ENCODE results near the gene TRMT61A. TPM values are rescaled to one million over a fixed set of nuclear protein-coding genes. Genes with fewer than 3 reads are reported as not detected.

Gene TRMT61A
- total RNA-seq, 1 donor from 2014 or later = 9.1 TPM

GRCh38 chr14:103533999-103534575, 5.1 kb downstream of the TRMT61A start:
- no peak for DNase-seq (ENCODE audit: low spot score)

- DNase-seq (ENCODE audit: low spot score) = peak; percentile 69
These were observed 5.6 kb downstream of the TRMT61A start for GRCh38 chr14:103534576-103535061.

GRCh38 chr14:103535081-103535890, 6.3 kb downstream of the TRMT61A start:
- no peak for DNase-seq (ENCODE audit: low spot score)

- no peak for DNase-seq (ENCODE audit: low spot score)
These were observed 7.0 kb downstream of the TRMT61A start for GRCh38 chr14:103535891-103536565.

- DNase-seq (ENCODE audit: low spot score) = no peak
These were observed 7.7 kb downstream of the TRMT61A start for GRCh38 chr14:103536693-103537092.

- DNase-seq (ENCODE audit: low spot score) = no peak
These were observed 8.4 kb downstream of the TRMT61A start for GRCh38 chr14:103537175-103537990.

GRCh38 chr14:103538291-103539055, 9.5 kb downstream of the TRMT61A start:
- DNase-seq (ENCODE audit: low spot score) = no peak

GRCh38 chr14:103539056-103539825, 10.2 kb downstream of the TRMT61A start:
- DNase-seq (ENCODE audit: low spot score) = no peak

- DNase-seq (ENCODE audit: low spot score) = no peak
These were observed 12.1 kb downstream of the TRMT61A start for GRCh38 chr14:103540821-103541708.

- DNase-seq (ENCODE audit: low spot score) = no peak
These were observed 13.0 kb downstream of the TRMT61A start for GRCh38 chr14:103541709-103542604.

- peak; percentile 76 for DNase-seq (ENCODE audit: low spot score)
These were observed 13.7 kb downstream of the TRMT61A start for GRCh38 chr14:103542605-103543088.

GRCh38 chr14:103543140-103543539, 14.1 kb downstream of the TRMT61A start:
- no peak for DNase-seq (ENCODE audit: low spot score)

GRCh38 chr14:103543721-103544387, 14.9 kb downstream of the TRMT61A start:
- no peak for DNase-seq (ENCODE audit: low spot score)

- DNase-seq (ENCODE audit: low spot score) = peak; percentile 73
These were observed 15.6 kb downstream of the TRMT61A start for GRCh38 chr14:103544388-103545218.

GRCh38 chr14:103545219-103545914, 16.4 kb downstream of the TRMT61A start:
- no peak for DNase-seq (ENCODE audit: low spot score)

All from umbilical cord (tissue), 2 donors.